ENCODE results near the gene YEATS2. TPM values are rescaled to one million over a fixed set of nuclear protein-coding genes. Genes with fewer than 3 reads are reported as not detected.
A peak's percentile ranks its signal among the peaks of the same experiment; 100 is the strongest.

The YEATS2 gene
- total RNA-seq, 1 experiment from 2014 or later, result 22.7 TPM

DNA sequence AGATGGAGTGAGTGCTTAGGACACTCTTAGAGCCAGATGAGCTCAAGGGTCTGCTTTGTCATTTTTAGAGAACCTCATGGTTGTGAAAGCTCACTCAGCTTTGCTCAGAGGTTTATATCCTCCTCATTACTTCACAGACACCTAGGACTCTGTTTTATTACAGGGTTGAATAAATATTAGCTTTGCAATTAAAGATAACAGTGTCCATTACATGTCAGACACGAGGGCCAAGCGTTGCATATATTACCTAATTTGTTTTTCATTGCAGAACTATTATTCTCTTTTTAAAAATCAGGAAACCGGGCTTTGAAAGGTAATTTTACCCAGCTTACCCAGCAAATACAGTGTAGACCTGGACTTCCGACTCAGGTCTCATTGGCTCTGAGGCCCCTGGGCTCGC, 111.7 kb downstream of the YEATS2 start:
- DNase-seq (ENCODE audit: extremely low read depth, low read depth), result no peak

DNA sequence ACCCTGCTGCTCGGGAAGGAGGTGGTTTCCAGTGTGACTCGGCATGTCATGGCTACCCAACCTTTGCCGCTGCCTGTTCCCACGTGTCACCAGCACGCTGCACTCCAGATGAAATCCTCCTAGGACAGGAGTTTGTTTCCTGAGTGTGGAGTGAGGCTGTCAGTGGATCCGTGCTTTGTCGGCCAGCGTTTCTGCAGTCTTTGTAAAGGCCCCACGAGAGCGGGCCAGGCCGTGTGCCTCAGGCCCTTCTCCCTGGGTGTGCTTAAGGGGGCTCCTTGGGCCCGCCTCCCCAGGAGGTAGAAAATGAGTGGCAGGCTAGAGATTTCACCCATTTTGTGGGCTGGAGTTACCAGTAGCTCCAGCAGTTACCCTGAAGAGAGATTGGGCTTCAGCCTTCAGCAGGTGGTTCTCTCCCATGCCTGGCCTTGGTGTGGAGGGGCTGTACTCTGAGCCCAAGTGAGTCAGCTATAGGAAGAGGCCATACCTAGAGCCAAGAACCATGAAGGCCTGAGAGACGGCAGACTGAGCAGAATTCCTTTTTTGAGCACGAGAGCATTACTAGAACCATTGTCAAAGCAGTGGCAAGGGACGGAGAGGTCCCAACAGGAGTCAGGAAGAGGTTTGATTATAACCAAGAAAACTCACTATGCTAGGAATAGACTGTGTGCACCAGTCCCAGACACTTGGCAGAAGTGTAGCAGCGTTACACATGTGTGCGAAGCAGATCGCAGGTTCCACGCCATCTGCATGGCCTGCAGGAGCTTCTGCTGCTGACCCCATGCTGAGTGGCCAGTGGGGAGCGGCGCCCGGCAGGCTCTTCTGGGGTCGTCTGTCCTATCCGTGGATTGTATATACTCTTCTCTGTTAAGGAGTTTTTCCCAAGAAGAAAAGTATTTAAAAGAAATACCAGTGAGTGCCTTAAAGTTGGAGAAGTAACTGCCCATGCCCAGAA, 113.3 kb downstream of the YEATS2 start:
- DNase-seq (ENCODE audit: extremely low read depth, low read depth), result no peak

DNA sequence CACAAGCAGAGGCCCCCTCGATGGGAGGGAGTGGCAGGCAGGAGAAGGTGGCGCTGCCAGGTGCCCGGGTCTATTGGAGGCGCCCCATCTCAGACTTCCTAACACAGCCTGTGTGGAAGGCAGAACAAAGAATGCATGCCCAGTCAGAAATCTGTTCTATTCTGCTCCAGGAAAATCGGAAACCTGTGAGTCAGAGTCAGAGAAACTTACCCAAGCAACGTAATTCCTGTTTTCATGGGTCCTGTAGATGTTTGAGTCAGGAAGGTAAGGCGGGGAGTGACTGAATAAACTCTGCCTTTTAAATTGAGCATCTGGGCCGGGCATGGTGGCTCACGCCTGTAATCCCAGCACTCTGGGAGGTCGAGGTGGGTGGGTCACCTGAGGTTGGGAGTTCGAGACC, 114.0 kb downstream of the YEATS2 start:
- no peak for DNase-seq (ENCODE audit: extremely low read depth, low read depth)

DNA sequence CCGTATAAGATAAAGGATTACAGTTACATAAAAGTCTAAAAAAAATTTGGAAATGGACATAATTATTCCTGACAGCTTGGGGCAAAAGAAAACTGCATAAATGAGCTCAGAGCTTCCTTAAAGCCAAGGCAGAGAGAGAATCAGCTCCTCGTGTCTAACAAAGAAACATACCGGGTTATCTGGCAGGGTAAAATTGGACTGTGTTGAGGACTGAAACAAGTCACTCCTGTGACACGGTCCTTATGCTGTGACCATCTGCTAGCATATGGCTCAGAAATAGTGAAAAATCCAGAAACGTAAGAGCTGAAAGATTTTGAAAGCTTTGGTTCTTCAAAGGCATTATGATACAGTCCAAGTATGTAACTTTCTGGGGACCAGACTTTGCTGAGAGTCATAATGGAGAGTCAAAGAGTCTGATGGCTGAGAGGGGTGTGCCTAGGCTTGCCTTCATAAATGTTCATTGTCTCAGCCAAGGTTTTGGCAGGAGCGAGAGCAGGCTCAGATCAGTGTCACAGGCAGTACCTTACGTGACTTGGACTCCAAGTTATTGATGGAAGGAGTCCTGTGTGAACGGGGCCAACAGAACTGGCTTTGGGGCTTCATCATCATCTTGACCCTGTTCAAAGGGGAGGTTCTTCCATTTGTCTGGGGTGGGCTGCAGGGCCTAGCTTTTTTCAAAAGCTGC, 115.3 kb downstream of the YEATS2 start:
- DNase-seq (ENCODE audit: extremely low read depth, low read depth), result no peak

DNA sequence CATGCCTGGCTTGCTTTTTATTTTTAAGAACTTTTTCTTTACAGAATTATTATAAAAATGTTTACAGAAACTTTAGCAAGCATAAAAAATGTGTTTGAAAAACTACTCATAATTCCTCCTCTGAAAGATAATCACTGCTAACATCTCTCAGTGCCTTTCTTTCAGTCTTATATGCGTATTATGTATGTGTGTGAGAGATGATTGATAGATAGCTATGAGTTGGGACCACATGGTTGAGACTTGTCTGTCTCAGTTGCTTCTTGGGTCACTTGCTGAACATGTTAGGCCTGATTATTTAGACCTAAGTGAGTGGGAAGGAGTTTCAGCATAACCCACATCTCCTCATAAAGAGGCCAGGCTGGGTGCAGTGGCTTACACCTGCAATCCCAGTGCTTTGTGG, 116.6 kb downstream of the YEATS2 start:
- DNase-seq (ENCODE audit: extremely low read depth, low read depth), result no peak

DNA sequence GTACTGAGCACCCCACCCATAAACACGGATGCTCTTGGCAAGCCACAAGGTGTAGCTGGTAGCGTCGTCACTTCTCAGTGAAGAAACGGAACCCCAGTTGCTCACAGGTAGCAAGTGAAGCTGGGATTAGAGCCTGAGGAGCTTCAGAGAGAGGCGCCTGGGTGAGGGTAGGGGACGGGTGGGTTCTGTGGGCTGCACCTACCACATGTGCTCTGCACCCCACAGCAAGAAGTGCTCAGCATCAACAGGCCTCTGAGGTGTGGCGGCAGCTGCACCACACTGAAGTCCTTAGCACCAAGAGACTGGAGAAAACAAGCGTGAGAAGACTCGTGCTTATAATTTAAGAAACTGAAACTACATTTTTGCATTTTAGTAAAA, 118.0 kb downstream of the YEATS2 start:
- DNase-seq (ENCODE audit: extremely low read depth, low read depth), result no peak

DNA sequence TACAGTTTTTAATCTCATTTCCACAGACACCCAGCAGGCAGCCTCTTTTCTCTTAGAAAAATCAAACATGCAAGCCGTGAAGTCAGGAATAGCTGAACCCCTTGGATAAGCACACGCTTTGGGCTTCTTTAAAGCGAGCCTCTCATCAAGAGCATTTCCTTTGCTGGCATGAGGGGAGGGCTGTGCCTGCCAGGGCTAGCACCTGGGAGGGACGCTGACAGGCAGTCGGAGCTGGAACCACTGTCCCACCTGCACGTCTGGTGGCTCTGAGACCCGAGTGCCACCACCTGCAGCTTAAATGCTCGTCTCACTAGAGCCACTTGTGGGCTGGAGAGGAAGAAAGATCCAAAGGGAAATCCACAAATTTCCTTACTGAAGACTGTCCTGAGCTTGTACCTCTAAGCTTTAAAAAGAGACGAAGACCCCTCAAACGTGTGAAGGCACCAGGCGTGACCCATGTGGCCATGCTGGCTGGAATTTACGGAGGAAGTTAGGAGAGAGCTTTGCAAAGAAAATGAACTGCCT, 118.4 kb downstream of the YEATS2 start:
- DNase-seq (ENCODE audit: extremely low read depth, low read depth), result no peak

DNA sequence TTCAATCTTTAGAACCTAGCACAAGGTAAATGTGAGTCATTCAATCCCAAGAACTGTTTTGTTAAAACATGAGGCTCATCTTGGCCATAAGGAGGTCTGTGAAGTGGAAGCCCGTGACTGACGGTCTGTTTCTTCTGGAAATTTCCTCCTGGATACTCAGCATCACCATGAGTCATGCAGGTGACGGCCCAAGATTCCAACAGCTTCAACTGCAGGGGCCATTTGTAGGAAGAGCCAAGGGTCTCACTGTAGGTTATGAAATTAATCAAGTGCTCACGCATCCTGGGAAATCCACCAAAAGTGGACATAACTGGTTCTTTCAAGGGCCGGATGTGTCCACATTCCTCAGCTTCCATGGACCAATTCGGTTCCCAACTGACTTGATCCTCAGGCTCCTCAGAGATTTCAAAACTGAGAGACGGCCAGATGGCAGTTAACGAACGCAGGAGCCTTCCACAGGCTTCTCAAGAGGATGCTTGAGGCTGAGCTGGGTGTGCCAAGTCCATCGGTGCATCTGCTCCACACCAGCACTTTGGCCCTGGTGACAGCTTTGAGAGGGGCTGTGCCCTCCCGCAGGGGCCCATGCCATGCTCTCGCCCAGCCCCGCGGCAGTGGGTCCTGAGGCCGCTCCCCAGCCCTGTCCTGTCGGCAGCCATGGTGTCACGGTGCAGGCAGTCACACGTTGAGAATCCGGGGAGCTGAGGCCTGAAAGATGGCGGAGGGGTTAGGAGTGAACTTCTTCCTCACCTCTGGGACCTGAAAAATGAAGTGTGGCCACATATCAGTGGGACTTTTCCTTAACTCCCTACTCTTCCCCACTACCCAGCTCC, 119.3 kb downstream of the YEATS2 start:
- no peak for DNase-seq (ENCODE audit: extremely low read depth, low read depth)

DNA sequence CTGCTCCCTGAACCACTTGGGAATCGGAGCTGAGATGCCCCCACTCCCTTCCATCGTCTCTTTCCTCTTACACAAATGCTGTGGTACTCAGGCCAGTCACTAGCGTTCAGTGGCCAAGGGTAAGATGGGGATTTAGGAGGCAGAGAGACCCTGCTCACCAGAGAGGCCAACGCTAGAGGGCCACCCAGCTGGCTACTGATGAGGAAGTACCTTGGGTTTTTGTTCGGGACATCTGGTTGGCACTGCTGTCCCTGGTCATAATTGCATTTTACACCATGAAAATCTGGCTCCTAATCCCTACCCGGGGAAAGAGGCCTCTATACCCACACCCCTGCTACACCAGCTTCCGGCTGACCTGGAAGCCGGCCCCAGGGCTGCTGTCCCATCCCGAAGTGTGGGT, 120.0 kb downstream of the YEATS2 start:
- DNase-seq (ENCODE audit: extremely low read depth, low read depth), result no peak

DNA sequence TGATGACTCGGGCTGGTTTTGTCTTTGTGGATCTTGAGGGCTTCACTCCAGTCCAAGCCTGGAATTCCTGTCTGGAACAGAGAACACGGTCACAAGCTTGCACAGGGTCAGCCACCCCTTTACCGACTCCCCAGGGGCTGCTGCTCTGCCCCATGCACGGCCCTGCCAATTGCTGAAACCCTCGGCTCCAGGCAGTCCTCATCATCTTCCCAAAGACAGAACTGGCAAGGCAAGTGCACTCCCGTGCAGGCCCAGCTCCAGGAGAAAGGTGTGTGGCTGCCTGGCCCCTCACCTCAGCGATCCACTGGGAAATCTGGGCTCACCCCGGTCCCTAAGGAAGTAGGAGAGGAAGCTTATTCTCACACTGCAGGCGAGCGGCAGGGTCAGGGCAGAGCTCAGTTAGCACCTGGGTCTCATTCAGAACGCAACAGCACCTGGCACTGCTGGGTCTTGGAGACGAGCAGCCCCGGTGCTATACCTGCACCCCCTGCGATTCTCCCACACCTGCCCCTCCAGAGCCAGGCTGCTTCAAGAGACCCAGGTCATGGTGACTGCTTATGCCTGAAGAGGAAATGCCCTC, 120.5 kb downstream of the YEATS2 start:
- DNase-seq (ENCODE audit: extremely low read depth, low read depth), result no peak

DNA sequence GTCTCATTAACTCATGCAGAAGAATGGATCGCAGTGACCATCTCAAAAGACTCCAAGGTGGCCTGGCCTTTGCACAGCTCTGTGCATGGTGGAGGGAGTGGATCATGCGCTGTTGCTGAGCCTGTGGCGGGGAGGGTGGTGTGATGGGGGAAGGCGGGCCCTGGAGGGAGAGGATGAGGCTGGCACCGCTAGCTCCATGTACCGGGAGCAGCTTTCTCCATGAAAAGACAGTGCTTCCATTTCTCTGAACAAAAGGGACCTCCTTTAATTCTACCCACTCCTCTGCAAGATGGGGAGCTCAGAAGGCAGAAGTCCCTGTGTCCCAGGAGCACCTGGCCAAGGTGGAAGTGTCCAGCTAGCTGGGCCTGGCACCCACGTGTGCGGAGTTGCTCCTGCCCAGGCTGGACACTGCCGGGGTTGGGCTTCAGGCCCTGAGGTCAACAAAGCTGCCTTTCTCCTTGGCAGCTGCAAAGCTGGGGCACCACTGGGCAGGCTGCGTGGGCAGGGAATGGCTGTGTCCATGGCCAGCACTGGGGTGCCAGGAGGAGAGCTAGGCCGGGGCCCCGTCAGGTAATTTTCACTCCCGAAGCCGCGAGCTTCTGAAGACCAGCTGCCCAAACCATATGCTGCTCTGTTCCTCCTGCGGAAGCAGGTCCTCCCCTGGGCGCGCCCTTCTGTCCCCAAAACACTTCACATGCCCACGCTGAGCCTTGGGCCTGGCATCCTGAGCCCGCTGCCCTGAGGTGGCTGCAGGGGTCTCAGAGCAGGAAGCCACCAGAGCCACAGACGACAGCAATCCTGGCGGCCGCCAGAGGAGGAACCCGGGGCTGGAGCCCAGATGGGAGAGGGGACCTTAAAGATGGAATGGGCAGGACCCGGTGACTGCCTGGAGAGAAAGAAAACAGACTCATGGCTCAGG, 121.4 kb downstream of the YEATS2 start:
- DNase-seq (ENCODE audit: extremely low read depth, low read depth), result no peak

DNA sequence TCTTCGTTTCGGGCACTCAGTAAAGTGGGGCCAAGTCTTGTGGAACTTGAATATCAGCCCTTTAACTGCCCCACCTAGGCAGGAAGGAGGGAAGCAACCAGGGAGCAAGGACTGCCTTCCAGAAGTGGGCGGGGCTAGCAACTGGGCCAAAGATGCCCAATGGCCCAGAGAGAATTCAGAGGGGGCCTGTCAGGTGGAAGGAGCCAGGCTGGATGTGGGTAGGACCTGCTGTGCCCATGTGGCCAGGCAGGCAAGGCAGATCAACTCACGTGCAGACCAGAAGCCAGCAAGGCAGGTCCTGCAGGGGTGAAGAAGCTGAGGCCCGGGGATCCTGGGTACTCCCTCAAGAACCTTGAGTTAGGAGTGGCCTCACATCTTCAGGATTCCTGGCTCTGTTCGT, 122.2 kb downstream of the YEATS2 start:
- DNase-seq (ENCODE audit: extremely low read depth, low read depth), result no peak

DNA sequence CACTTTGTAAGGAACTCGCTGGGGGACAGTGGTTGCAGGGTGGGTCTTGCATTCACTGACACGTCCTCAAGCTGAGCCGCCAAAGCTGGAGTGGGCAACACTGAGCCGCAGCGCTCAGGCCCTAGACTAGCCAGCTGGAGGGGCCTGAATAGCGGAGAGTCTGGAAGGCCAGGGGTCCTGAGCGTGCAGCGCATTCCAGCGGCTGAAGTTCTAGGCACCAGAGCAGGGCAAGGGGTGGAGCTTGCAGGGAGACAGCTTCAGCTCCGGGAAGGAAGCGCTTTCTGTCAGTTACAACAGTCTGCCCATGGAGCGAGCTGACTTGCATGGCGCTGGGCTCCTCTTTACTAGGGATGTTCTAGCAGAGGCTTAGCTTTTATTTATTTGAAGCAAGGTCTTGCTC, 125.0 kb downstream of the YEATS2 start:
- no peak for DNase-seq (ENCODE audit: extremely low read depth, low read depth)

DNA sequence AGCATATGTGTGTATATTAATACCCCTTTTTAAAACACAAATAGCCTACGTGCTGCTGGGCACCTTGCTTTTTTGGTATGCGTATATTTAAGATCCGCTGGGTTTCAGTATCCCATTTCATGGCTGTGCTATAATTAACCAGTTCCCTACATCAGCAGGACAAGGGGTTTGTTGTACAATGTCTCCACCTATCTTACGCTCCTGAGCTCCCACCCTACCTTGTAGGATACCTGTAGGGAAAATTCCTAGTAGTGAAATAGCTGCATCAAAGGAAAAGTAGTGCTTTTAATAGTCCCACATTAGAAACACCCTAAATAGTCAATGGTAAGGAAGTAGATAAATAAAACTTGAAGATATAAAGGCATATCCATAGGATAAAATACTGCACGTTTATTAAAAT, 126.4 kb downstream of the YEATS2 start:
- DNase-seq (ENCODE audit: extremely low read depth, low read depth), result no peak

DNA sequence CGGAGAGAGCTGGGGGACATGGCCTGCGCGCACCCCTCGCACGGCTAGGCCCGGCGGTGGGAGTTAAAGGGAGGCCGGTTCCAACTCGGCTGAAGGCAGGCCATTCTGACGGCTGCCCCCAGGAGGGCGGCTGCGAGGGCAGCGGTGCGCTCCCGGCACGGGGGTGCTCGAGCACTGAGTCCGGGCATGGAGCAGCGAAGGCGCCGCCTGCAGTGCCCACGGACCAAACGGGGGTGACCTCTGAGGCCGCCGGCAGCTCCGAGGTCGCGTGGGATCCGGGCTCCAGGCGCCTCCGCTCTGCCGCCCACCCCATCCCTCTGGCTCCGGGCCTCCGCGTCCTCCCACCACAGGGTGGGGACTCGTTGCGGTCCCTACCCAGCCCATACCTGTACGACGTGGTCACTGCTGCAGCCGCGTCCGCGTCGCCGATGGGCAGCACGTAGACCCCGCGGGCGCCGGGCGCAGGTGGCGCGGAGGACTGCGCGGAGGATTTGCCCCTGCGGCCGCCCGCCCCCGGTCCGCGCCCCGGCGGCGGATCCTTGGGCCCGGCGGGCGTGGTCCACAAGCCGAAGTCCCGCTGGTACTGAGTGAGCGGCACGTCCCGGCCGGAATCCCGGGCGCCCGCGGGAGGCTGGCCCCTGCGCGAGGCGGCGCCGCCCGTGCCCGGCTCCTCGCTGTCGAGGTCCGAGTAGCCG, 127.3 kb downstream of the YEATS2 start:
- DNase-seq (ENCODE audit: extremely low read depth, low read depth), result no peak

DNA sequence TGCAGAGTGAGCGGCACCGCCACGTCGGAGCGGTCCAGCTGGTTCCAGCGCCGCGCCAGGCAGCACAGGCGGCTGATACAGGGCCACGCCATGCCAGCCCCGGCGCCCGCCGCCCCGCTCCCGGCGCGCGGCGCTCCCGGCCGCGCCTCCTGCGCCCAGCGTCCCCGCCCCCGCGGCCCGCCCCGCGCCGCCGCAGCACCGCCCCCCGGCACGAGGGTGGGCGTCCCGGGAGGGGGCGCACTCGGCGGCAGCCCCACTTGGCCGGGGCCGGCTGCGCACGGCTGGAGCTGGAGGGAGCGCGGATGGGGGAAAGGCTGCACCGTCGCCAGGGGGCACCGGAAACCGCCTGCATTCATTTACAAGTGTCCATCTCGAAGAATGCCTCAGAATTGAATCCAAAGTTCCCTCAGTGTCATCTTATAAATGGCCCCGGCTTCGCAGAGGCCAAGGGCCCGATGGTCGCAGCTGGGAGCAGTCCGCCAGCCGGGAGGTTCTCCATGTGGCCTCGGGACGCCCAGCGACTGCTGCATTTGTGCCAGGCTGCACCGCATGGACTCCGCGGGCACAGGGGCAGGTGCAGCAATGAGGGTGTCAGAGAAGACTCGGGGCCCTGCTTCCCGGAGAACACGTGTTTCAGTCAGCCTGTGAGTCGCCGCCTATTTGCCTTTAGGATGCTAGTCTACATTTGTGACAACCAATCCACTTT, 128.0 kb downstream of the YEATS2 start, which contains the start of gene MAP6D1:
Gene MAP6D1, minus strand, starts transcription at position 122 of the 706 bp plus-strand sequence. Its CDS starts 30 bp downstream, at position 92.
- peak; percentile 13 for DNase-seq (ENCODE audit: extremely low read depth, low read depth)

DNA sequence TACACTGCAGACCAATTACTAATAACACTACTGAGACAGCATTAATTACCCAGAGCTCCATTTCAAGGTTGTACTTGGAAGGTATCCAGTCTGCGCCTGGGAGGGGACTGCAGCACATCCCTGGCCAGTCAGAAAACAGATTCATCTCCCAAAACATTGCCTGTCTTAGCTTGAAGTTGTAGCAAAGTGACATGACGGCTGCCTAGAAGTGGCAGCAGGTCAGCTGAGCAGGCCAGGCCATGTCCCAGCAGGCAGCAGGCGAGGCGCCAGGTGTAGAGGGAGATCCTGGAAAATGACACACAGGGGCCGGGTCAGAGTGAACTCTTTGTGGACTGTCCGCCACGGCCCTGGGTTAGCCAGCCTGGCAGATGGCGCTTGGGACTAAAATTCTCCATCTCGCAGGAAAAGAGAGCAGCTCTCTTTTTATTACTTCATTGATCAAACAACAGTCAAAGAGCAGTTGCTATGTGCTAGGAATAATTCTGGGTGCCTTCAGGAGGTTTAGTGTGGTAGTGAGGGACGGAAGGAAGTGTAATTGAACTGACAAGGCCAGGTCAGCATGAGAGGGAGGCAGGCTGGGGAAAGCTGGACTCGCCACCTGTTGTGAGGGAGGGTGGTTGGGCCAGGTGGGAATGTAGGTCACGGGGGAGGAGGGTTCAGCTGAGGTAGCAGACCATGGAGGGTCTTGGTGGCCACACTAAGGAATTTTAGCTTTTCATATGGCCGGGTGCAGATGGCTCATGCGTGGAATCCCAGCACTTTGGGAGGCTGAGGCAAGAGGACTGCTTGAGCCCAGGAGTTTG, 129.1 kb downstream of the YEATS2 start:
- DNase-seq (ENCODE audit: extremely low read depth, low read depth), result no peak
